ENCODE measurements around the gene MERTK.

The MERTK gene

DNA sequence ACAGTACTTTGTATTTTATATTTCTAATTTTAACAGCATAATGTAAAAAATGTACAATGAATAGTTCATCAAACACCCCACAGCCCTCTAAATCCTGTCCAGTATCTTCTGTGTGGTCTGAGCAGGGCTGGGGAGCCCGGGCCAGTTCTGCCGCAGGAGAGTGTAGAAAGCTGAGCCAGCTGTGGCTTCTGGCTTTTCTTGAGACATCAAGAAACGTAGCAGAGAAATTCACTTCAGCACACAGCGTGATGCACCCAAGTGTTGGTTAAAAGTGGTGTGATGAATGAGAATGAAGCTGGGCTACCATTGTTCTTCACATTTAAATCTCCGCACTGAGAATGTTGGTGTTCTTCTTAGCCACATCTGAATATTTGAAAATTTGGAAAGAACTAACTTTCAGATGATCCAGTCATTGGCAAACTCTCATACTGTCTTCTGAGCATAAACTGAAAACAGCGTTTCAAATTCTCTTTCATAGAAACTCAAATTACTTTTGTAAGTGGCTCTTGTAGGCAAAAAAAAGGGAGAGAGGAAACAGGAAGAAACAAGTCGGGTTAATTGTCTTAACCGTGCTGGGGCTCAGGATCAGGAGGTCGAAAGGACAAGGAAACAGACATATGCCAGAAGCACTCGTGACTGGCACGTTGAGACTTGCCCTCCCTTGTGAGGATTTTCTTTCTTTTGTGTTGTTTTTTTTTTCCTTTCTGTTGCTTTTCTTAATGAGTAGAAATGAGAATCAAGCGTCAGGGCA is 133.2 kb downstream of the MERTK start:
- Histone ChIP-seq H3K4me3 (ENCODE audit: low read length) (peak overlapping the region; percentile 30), H3K9me3 (replicated peaks; ENCODE audit: insufficient read depth, low read length) (no peaks in the 10 kb centered on the region), H3K27me3 (replicated peaks; ENCODE audit: insufficient read depth, low read length) (no peaks in the 10 kb centered on the region), H3K36me3 (replicated peaks; ENCODE audit: insufficient read depth, low read length) (no peaks in the 10 kb centered on the region), H3K9ac (ENCODE audit: low read length) (peak overlapping the region; percentile 56), H3K4me1 (ENCODE audit: low read length) (peaks cover 35% of the 10 kb centered on the region), H3K79me2 (ENCODE audit: low read length) (no peaks in the 10 kb centered on the region), H3K4me2 (ENCODE audit: low read depth, low read length) (peak overlapping the region; percentile 85), H3K27ac (ENCODE audit: low read length) (peak overlapping the region; percentile 92), H2AFZ (ENCODE audit: low read length) (peak overlapping the region; percentile 52), H3K9me2 (replicated peaks; ENCODE audit: insufficient read depth, low read length) (no peaks in the 10 kb centered on the region), H4K20me1 (ENCODE audit: insufficient read depth, low read length) (no peaks in the 10 kb centered on the region), H3F3A (ENCODE audit: insufficient read depth, low read length) (peaks cover 31% of the 10 kb centered on the region)
- peak; percentile 80 for DNase-seq
- TF ChIP-seq EZH2 (optimal IDR thresholded peaks at IDR 0.05; ENCODE audit: low read depth, low read length): no peak
- no peak for TF ChIP-seq EZH2phosphoT487 (IDR thresholded peaks at IDR 0.05; ENCODE audit: low read length)
- no peak for TF ChIP-seq CTCF (IDR thresholded peaks at IDR 0.05; ENCODE audit: low read length)

GRCh38 chr2:112032224-112032586 is 133.8 kb downstream of the MERTK start:
- Histone ChIP-seq H2AFZ (ENCODE audit: low read length) (peak overlapping the region; percentile 52), H3K9me2 (replicated peaks; ENCODE audit: insufficient read depth, low read length) (no peaks in the 10 kb centered on the region), H3K9me3 (replicated peaks; ENCODE audit: insufficient read depth, low read length) (no peaks in the 10 kb centered on the region), H3K79me2 (ENCODE audit: low read length) (no peaks in the 10 kb centered on the region), H3K4me2 (ENCODE audit: low read depth, low read length) (peak overlapping the region; percentile 85), H3K9ac (ENCODE audit: low read length) (peak overlapping the region; percentile 56), H3K4me3 (ENCODE audit: low read length) (peak overlapping the region; percentile 30), H3K36me3 (replicated peaks; ENCODE audit: insufficient read depth, low read length) (no peaks in the 10 kb centered on the region), H3F3A (ENCODE audit: insufficient read depth, low read length) (peaks cover 31% of the 10 kb centered on the region), H3K27ac (ENCODE audit: low read length) (peak overlapping the region; percentile 92), H3K27me3 (replicated peaks; ENCODE audit: insufficient read depth, low read length) (no peaks in the 10 kb centered on the region), H3K4me1 (ENCODE audit: low read length) (peaks cover 35% of the 10 kb centered on the region), H4K20me1 (ENCODE audit: insufficient read depth, low read length) (no peaks in the 10 kb centered on the region)
- no peak for TF ChIP-seq EZH2 (optimal IDR thresholded peaks at IDR 0.05; ENCODE audit: low read depth, low read length)
- TF ChIP-seq CTCF (IDR thresholded peaks at IDR 0.05; ENCODE audit: low read length): no peak
- TF ChIP-seq EZH2phosphoT487 (IDR thresholded peaks at IDR 0.05; ENCODE audit: low read length): no peak
- no peak for DNase-seq

DNA sequence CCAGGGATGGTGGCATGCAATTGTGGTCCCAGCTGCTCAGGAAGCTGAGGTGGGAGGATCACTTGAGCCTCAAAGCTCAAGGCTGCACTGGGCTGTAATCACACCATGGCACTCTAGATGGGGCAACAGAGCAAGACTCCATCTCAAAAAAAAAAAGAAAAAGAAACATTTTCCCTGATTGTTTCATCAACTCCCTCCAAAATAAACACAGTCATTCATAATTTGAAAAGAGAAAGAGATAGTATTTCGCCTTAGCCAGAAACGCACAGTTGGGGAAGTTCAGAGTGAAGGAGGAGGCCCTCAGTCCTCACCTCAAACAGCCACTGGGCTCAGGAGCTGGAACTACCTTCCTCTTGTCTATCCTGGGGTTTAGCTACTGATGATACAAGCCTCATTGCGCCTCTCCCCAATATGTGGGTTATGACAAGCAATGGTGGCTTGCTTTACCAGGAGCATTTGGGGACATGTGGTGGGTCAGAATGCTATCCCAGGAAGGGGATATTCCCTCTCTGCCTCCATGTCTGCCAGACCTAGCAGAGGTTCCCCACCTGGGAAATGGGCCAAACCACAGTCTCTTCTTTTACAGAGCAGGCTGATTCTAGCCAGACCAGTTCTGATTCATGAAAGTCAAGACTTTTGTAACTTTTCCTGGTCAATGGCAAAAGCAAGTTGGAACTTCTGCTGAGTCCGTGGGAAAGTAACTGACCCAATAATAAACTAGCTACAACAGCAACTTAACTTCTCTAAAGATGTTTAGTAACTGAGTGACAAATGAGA is 134.5 kb downstream of the MERTK start:
- H4K20me1 ChIP-seq (ENCODE audit: insufficient read depth, low read length): no peaks in the 10 kb centered on the region
- H3K4me3 ChIP-seq (ENCODE audit: low read length): no peak overlapping the region
- H3K79me2 ChIP-seq (ENCODE audit: low read length): no peaks in the 10 kb centered on the region
- H3K9ac ChIP-seq (ENCODE audit: low read length): peak overlapping the region; percentile 56; the same call in 1 of the 2 replicates
- no peak for TF ChIP-seq EZH2phosphoT487 (IDR thresholded peaks at IDR 0.05; ENCODE audit: low read length)
- peak; percentile 44 for TF ChIP-seq CTCF (IDR thresholded peaks at IDR 0.05; ENCODE audit: low read length)
- peaks cover 31% of the 10 kb centered on the region for H3F3A ChIP-seq (ENCODE audit: insufficient read depth, low read length)
- H3K27me3 ChIP-seq (replicated peaks; ENCODE audit: insufficient read depth, low read length): no peaks in the 10 kb centered on the region
- H3K4me1 ChIP-seq (ENCODE audit: low read length): peaks cover 35% of the 10 kb centered on the region
- H3K36me3 ChIP-seq (replicated peaks; ENCODE audit: insufficient read depth, low read length): no peaks in the 10 kb centered on the region
- peak overlapping the region; percentile 85 for H3K4me2 ChIP-seq (ENCODE audit: low read depth, low read length)
- H3K9me3 ChIP-seq (replicated peaks; ENCODE audit: insufficient read depth, low read length): no peaks in the 10 kb centered on the region
- peak overlapping the region; percentile 52 for H2AFZ ChIP-seq (ENCODE audit: low read length)
- H3K9me2 ChIP-seq (replicated peaks; ENCODE audit: insufficient read depth, low read length): no peaks in the 10 kb centered on the region
- peak overlapping the region; percentile 92; the same call in 1 of the 2 replicates for H3K27ac ChIP-seq (ENCODE audit: low read length)
- DNase-seq: peak; percentile 73

Data from MM.1S (cell line).